Cerebellar nuclear complex (tissue), 1 donor: ENCODE results near the gene PNPO.
A peak's percentile ranks its signal among the peaks of the same experiment; 100 is the strongest.

Experiments
- DNase-seq, 2 experiments: peaks; one replicate each; lab custom pipeline; 2025; lab: John Stamatoyannopoulos, UW

The PNPO gene

DNA sequence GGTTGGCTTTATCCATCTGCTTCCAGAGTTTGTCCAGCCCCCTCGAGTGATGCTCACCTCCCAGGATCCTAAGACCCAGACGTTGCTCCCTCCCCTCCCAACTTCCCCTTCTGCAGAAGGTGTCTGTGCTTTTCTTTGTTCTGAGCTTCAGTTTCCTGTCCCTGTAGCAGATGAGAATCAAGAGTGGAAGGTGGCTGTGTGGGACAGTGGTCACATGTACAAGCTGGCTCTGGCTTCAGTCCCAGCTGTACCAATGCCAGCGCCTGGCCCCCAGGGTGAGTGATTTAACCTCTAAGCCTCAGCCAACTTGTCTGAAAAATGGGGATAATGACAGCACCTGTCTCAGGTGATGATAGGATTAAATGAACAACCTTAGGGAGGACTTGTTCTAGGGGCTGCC is 8.6 kb downstream of the PNPO start:
- no peak for DNase-seq

DNA sequence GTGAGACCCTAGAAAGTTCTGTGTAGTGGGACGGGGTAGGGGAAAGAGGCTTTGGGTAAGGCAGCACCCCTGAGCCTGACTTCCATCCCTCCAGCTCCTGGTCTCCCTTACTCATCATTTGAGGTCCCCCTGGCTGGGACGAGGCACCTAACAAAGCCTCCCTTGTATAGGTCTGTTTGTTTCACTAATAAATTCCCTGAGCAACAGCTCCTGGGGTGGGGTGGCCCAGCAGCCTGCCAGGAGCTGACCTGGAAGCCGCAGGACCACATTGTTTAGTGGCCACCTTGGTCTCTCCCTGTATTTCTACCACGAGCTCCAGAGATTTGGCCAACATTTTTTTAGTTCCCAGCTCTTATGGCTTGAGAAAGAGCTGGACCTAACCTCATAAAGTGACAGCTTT is 9.1 kb downstream of the PNPO start:
- no peak for DNase-seq

DNA sequence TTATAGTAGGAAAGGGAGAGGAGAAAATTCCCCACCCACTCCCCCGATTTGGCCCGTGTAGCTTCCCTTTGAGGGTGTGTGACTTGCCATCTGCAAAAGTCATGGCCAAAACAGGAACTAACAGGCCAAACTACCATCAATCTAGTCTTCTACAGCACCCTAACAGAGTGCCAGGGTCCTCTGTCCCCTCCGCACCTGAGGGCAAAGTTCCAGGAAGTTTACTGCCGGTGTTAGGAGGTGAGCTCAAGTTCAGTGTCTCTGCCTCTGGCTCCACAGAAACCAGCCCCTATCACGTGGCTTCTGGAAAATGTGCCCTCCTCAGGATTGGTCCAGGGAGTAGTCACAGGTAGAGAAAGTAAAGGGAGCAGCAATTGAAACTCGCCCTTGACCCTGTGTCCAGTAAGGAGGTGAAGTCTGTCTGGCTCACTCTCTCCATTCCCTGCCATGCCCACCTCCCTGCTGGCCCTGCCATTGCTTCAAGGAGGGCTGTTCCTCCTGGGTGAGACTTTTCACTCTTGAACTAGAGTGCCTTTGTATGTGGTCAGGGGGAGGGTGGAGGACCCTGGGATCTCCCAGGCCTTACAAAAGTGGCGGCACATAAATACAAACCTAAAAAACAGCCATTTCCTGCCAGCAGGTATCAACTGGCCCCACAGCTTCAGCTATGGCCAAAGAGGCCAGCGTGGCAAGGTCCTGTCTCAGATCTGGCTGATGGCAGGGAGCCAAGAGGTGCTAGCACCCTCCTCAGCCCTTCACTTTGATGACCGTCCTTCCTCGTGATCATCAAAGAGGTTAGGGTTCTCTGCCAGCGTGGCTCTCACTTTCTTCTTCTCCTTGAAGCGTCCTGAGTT is 11.0 kb downstream of the PNPO start:
- DNase-seq: no peak

DNA sequence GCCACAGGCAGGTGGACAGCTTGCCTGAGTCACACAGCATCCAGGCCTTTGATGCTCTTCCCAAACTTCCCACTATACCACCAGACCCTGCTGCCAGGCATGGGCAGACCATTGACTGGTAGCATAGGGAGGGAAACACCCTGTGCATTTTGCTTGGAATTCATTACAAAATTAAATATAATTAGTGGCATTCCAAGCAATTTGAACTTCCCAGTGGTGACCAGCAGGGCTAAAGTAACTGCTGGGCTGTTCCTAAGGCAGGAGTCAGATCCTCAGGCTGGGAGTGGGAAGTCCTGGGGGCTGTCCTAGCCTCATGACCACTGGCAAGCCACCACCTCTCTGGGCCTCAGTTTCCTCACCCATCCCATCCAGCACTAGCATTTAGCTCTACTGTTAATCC is 12.5 kb downstream of the PNPO start:
- no peak for DNase-seq

DNA sequence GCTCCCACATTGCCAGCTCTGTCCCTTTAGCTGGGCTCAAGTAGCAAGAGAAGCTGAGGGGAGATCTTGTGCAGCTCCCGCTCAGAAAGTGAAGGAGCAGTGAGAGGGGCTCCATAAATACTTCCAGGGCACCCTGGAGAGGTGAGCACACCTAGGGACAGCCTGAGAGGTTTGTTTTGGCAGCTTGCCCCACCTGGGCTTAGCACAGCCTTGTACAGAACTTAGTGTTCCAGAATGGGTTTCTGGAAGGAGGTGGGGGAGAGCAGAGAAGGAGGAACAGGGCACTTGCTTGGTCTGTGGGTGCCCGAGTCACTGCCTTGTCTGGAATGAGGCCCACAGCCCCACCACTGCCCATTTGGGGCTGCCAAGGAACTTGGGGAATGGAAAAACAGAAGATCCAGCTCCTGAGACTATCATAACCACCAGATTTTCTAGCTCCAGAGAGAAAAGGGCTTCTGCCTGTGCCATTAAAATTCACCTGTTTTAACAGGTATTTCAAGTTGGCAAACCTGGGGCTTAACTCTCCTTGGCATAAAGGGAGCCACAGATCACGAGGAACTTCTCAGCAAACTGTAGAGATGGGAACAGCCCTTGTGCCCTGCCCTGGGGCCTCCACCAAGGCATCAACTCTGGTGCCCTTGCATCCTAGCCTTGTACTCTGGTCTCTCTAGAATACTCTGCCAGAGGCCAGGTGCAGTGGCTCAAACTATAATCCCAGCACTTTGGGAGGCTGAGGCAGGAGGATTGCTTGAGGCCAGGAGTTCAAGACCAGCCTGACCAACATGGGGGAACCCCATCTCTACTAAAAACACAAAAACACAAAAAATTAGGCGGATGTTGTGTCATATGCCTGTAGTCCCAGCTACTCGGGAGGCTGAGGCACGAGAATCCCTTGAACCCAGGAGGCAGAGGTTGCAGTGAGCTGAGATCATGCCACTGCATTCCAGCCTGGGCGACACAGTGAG is 14.4 kb downstream of the PNPO start:
- DNase-seq: no peak

DNA sequence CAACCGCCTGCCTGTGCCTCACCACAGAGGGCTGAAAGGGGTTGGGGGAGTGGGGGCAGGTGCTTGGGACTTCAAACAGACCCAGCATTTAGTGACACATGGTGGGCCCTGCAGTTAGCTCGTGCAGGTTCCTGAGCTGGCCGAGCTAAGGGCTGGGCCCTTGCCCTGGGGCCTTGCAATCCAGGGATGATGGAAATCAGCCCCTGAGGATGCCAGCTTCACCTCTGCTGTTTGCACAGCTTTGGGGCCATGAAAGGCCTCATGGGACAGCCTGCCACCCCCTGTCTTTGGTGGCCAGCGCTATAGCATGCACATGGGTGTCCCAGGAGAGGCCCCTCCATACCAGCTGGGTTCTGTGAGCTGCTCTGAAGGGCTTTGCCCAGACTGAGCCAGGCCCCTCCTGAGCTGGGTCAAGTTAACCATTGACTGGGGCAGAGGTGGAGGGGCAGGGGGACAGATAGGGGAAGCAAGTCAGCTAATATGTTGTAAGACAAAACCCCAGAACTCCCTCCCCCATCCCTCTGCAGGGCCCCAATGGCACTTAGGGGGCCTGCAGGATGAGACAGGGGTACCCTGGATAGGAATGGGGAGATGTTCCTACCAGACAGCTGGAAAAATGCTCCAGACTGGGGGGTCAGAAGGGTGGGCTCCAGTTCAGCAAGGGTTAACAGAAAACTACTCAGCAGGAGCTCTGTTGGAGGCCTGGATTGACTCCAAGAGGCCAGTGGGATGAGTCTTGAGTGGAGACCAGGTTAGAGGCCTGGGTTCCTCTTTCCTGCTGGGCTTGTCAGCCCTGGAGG is 15.6 kb downstream of the PNPO start:
- no peak for DNase-seq

DNA sequence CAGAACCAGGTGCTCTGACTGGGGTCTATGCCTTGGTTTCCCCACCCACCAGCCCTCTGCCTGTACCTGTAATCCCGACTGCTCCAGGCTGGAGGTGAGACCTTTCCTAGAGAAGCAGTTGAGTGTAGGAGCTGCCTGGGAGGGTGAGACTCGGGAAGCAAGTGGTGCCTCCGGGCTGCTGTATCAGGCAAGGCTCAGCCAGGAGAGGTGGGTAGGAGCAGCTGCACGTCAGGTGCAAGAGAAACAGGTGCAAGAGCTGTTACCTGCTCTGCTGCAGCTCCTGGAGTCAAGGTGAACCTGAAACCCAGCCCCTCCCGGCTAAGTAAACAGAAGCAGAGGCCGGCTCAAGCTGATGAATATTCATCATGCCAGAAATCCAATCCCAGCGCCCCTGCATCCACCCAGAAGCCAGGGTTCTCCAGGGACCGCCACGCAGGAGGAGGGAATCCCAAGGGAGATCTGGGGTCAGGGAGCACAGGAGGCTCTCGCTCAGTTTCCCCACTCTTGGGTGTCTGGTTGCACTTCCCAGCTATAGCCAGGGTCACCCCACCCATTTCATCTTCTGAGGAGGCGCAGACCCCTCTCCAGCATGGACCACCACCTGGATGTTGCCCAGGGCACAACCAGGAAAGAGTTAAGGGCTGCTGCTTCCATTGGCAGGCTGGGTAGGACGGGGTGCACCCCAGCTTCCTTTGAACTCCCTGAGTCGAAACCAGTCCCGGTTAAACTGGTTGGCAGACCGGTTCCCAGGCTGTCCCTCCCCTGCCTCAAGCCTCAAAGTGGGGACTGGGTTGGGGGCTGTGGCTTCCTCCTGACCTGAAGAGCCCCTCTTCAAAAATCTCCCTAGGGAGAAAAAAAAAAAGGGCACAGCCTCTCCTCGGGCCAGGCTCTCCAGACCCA is 16.5 kb downstream of the PNPO start, which contains the start of gene PRR15L:
TSS of gene PRR15L (minus strand) at position 293 of the 900 bp plus-strand sequence. CDS start 4,649 bp downstream, outside the sequence.
- no peak for DNase-seq

DNA sequence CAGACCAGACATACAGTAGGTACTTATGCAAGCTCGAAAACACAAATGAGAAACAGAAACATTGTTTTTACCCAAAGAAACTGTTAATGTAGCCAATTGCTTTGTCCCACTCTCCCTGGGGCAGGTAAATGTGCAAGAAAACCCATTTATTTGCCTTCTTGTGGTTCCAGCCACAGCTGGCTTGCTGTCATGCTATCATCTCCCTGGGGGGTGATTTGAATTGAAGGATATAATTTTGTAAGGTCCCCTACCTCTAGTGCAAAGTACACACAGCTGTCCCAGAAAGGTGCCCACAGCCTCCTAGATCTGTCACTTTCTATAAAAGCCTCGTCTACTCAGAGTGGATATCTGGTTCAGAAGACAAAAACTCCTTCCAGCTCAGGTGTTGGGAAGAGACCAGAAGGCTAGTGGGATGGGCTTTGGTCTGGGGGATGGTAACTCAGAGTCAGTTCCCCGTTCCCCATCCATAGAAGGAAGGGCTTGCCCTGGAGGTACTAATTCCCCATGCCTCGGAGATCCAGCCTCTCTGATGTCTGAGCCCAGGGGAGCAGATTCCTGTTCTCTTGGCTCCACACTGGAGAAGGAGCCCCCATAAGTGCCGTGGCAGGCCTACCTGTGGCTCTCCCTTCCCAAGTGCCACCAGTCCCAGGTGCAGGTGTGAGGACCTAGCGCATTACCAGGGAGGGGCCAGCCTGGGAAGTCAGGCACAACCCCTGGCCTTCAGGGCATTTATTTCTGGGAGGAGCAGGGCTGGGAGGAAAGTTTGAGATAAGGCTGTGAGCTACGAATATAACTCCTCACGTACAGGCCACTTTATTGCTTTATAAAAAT is 18.7 kb downstream of the PNPO start:
- no peak for DNase-seq

DNA sequence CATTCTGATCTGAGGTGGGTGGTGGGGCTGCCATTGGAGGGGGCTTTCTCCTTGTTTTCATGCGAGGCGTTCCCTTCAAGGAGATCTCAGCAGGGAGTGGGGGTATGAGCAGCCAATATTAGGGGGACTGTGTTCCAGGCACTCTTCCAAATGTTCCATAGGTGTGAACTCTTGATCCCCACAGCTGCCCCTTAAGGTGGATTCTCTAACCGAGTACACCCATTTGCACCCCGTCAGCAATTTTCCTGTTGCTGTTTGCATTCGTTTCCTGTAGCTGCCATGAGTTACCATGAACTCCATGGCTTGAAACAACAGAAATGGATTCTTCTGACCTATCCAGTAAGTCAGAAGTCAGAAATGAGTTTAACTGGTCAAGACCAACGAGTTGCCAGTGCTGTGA is 20.0 kb downstream of the PNPO start:
- no peak for DNase-seq

DNA sequence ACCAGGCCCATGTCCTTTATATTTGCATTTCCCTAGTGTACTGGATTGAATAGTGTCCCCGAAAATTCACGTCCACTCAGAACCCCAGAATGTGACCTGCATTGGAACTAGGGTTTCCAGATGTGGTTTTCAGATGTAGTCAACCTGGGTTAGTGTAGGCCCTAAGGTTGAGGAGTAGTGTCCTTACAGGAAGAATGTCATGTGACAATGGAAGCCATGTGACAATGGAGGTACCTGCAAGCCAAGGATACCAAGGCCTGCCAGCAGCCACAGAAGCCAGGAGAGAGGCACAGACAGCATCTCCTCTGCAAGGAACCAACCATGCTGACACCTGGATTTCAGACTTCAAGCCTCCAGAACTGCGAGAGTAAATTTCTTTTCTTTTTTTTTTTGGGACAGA is 21.5 kb downstream of the PNPO start:
- DNase-seq: no peak

DNA sequence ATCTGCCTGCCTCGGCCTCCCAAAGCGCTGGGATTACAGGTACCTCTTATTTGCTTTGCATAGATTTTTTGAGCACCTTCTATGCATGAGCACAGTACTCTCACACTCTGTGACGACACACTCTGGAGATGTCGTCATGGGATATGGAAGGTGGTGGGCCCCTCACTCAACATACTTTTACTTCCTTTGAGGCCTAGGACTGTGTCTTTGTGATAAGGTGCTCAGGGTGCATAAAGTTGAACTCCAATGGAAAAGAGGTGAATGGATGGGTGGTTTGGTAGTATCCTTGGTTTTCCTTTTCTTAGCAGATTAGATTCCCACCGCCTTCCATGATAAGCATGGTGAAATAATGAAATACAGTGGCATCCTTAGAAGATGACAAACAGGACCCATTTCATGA is 23.5 kb downstream of the PNPO start:
- DNase-seq: no peak

DNA sequence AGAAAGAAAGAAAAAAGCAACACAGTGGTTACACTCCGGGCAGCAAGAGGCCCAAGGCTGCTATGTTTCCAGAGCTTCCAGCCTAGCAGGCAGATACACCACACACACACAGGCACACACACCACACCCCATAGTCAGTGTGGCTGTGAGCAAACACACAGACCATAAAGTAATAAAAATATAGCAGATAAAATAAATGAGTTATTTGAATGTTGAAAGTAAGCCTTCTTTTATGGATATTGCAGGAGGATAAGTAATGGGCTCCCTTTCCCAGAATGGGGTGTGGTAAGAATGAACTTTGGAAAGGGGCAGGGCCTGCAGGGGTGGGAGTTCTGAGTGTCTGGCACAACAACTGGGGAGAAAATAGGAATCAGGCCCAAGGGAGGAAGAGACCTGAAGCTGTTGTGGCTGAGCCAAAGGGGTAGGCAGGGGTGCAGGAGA is 24.7 kb downstream of the PNPO start:
- no peak for DNase-seq

DNA sequence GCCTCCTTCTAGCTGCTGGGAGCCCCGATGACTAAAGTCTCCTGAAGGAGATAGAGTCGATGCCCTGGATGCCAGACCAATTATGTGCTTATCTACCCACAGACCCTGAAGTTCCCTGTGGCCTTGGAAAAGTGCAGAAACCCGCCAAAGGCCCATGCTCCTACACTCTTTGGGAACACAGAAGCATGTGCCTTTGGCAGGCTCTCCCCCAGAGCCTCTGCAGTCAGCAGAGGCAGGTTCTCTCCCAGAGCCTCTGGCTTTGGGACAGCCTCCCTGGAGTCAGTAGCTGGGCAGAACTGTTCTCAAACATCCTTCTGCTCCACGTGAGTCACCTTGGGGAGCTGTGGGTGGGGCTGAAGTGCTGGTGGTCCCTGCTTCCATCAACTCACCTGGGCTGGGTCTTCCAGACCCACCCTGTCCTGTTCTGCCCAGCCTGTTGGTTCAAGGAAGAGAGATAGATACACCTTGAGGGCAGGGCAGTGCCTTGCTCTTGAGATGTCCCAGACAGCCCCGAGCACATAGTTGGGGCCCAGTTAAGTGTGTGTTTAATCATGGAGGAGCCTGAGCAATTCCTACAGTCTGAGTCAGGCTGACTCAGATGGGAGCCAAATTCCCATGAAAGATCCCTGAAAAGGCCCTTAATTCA is 26.4 kb downstream of the PNPO start:
- DNase-seq: no peak

DNA sequence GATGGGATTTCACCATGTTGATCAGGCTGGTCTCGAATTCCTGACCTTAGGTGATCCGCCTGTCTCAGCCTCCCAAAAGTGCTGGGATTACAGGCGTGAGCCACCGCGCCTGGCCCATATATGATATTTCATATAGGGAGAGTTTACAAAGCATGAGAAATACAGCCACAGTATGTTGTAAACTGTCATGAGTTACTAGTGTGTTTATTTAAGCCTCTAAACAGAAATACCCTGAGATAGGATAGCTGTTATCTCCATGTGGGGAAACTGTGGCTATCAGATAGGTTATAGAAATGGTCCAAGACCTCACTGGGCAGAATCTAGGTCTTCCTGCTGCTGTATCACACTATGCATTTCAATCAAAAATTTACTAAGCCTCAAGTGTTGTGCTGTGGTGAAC is 27.5 kb downstream of the PNPO start:
- DNase-seq: no peak

DNA sequence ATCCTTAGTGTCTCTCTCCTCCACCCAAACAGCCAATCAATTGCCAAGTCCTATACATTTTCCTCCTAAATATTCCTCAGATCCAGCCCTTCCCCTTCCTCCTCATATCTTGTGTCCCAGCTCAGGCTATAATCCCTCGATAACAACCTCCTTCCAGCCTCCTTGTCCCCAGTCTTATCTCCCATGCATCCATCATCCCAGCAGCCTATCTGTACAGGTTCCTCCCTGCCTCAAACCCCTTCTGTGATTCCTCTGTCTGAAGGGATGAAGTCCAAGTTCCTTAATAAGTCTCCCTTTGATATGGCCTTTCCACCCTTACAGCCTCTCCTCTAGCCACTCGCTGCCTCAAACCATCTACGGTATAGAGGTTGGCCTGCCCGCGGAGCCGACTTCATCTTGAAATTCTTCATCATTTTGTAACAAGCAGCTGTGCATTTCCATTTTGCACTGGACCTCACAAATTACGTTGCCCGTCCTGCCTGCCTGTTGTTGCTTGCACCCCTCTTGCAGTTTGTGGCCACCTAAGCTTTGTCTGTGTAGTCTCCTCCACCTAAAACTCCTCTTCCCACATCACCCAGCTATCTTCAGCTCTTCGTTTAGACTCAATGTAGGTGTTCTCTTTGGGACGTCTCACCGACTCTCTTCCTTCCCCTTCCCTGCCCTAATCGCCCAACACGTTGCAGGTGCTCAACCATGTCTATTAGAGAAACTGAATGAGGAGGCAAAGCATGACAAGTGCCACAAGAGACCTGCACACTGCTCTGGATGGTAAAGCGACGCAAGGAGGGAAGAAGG is 28.8 kb downstream of the PNPO start:
- no peak for DNase-seq

DNA sequence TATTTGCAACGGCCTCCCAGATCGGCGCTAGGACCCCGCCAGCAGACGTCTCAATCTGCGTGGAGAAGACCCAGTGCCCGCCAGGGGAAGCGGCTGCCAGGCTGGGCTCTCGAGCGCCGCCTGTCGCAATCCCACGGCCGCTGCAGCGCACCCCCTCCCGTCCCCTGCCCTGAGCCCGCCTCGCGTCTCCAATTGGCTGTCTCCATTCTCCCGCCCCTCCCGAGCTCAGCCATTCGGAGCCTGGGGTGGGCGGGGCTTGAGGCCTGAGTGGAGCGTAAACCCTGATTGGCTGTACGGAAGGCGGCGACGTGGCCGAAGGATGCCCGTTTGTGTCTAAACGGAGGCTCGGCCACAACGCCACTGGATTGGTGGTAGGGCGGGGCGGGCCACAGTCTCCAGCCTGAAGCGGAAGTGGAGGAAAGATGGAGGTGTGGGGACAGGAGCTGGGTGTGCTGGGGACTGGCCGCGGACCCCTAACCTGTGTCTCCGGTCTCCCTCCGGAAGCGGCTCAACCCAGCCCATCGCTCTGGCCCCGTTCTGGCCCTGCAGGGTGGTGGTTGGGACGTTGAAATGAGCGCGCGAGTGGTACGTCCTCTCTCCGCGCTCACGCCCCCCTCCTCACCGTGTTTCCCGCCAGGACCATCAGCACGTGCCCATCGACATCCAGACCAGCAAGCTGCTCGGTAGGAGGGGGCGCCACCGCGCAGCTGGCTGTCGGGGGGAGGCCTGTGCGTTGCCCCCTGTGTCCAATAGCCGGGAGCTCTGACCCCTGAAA is 29.5 kb downstream of the PNPO start, which contains the start of gene CDK5RAP3:
TSS of gene CDK5RAP3 (plus strand) at position 389 of the 775 bp plus-strand sequence. CDS start at position 423, 34 bp downstream.
- DNase-seq: peak; percentile 91 to 99

DNA sequence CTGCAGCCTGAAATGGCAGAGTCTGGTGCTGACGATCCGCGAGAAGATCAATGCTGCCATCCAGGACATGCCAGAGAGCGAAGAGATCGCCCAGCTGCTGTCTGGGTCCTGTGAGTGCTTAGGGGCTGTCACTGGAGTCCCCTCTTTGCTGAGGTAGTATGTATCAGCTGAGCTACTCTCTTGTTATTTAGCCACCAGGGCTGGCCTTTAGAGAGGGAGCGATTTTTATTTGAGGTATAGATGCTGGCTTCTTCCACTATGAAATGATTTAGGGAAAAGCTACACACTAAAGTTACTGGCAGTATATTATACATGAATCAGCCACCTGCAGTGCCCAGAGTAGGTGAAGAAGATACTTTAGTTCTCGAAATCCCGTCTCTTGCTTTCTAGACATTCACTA is 32.2 kb downstream of the PNPO start:
- no peak for DNase-seq
